ENCODE results near the gene TSHZ2. TPM values are rescaled to one million over a fixed set of nuclear protein-coding genes. Genes with fewer than 3 reads are reported as not detected.

The TSHZ2 gene
- total and polyA plus RNA-seq, 2 experiments from 2014 or later: 10.4 to 32.0 TPM

- Histone ChIP-seq H3K36me3 (no peaks in the 10 kb centered on the region), H3K27ac (no peak overlapping the region), H3K27me3 (no peaks in the 10 kb centered on the region), H3K4me3 (no peak overlapping the region), H3K4me1 (ENCODE audit: low read depth) (peaks cover 3% of the 10 kb centered on the region), H3K9me3 (ENCODE audit: low read depth) (no peaks in the 10 kb centered on the region)
- TF ChIP-seq CTCF (IDR thresholded peaks at IDR 0.05; ENCODE audit: low read depth, low read length): no peak
- no peak for DNase-seq (ENCODE audit: low read depth in 1 of 2, low spot score in 1 of 2)
Observed at GRCh38 chr20:53038299-53038698, 66.1 kb downstream of the TSHZ2 start.

GRCh38 chr20:53040693-53041589, 68.8 kb downstream of the TSHZ2 start:
- H3K4me1 ChIP-seq (ENCODE audit: low read depth): peaks cover 21% of the 10 kb centered on the region
- no peak overlapping the region for H3K4me3 ChIP-seq
- no peak overlapping the region for H3K27ac ChIP-seq
- H3K36me3 ChIP-seq: no peaks in the 10 kb centered on the region
- TF ChIP-seq CTCF (IDR thresholded peaks at IDR 0.05; ENCODE audit: low read depth, low read length): no peak
- no peaks in the 10 kb centered on the region for H3K27me3 ChIP-seq
- H3K9me3 ChIP-seq (ENCODE audit: low read depth): no peaks in the 10 kb centered on the region
- DNase-seq (ENCODE audit: low read depth in 1 of 2, low spot score in 1 of 2): peak in 1 of 2 donors; percentile 49

GRCh38 chr20:53042521-53042920, 70.4 kb downstream of the TSHZ2 start:
- Histone ChIP-seq H3K4me1 (ENCODE audit: low read depth) (peaks cover 26% of the 10 kb centered on the region), H3K27ac (no peak overlapping the region), H3K36me3 (no peaks in the 10 kb centered on the region), H3K9me3 (ENCODE audit: low read depth) (no peaks in the 10 kb centered on the region), H3K27me3 (no peaks in the 10 kb centered on the region), H3K4me3 (no peak overlapping the region)
- DNase-seq (ENCODE audit: low read depth in 1 of 2, low spot score in 1 of 2): no peak
- TF ChIP-seq CTCF (IDR thresholded peaks at IDR 0.05; ENCODE audit: low read depth, low read length): no peak

GRCh38 chr20:53044296-53044695, 72.1 kb downstream of the TSHZ2 start:
- H3K4me3 ChIP-seq: no peak overlapping the region
- TF ChIP-seq CTCF (IDR thresholded peaks at IDR 0.05; ENCODE audit: low read depth, low read length): no peak
- H3K27me3 ChIP-seq: no peaks in the 10 kb centered on the region
- H3K36me3 ChIP-seq: no peaks in the 10 kb centered on the region
- H3K9me3 ChIP-seq (ENCODE audit: low read depth): no peaks in the 10 kb centered on the region
- no peak for DNase-seq (ENCODE audit: low read depth in 1 of 2, low spot score in 1 of 2)
- H3K27ac ChIP-seq: peak overlapping the region; percentile 45
- peaks cover 34% of the 10 kb centered on the region for H3K4me1 ChIP-seq (ENCODE audit: low read depth)

- H3K4me3 ChIP-seq: no peak overlapping the region
- no peaks in the 10 kb centered on the region for H3K36me3 ChIP-seq
- H3K27me3 ChIP-seq: no peaks in the 10 kb centered on the region
- no peaks in the 10 kb centered on the region for H3K9me3 ChIP-seq (ENCODE audit: low read depth)
- H3K27ac ChIP-seq: peak overlapping the region; percentile 83
- no peak for TF ChIP-seq CTCF (IDR thresholded peaks at IDR 0.05; ENCODE audit: low read depth, low read length)
- DNase-seq (ENCODE audit: low read depth in 1 of 2, low spot score in 1 of 2): peak; percentile 76 to 80
- peaks cover 37% of the 10 kb centered on the region for H3K4me1 ChIP-seq (ENCODE audit: low read depth)
Observed at GRCh38 chr20:53045941-53046340, 73.8 kb downstream of the TSHZ2 start.

Measured in cardiac muscle cell (in vitro differentiated cells and primary cell).